ENCODE results near the gene C12orf75. TPM values are rescaled to one million over a fixed set of nuclear protein-coding genes. Genes with fewer than 3 reads are reported as not detected.

The C12orf75 gene
- total and polyA plus RNA-seq, 2 donors (not counting 3 experiments of a cell fraction or from before 2014, with no cell fraction given), result 23.6 to 60.7 TPM

DNA sequence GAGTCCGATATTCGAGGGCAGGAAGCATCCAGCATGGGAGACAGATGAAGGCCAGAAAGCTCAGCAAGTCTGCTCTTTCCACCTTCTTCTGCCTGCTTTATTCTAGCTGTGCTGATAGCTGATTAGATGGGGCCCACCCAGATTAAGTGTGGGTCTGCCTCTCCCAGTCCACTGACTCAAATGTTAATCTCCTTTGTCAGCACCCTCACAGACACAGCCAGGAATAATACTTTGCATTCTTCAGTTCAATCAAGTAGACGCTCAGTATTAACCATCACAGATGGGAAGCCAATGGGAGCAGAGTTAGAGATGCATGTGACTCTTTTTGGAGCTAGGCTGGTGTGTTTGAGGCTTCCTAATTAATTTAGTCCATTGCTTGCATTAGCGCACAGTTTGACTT is 17.0 kb downstream of the C12orf75 start:
- H3K4me3 ChIP-seq (replicated peaks in 1 of 3; ENCODE audit: insufficient read depth in 1 of 3, low read depth in 1 of 3, low read length in 3 of 3), result no peak overlapping the region
- peaks cover 20% of the 10 kb centered on the region for H3K79me2 ChIP-seq (ENCODE audit: control insufficient read depth, insufficient read depth, low read length)
- POLR2A ChIA-PET, result no interaction called here
- H3K36me3 ChIP-seq (ENCODE audit: control insufficient read depth in 2 of 2, extremely low read depth in 1 of 2, insufficient read depth in 2 of 2, low read length in 2 of 2), result peaks cover 0 to 3% of the 10 kb centered on the region in 2 experiments
- no peaks in the 10 kb centered on the region for H3K9me3 ChIP-seq (replicated peaks; ENCODE audit: control insufficient read depth, insufficient read depth, low read length)
- no peaks in the 10 kb centered on the region for H3K27me3 ChIP-seq (ENCODE audit: control insufficient read depth in 2 of 2, insufficient read depth in 2 of 2, low read length in 2 of 2)
- no peak overlapping the region for H3K9ac ChIP-seq (replicated peaks; ENCODE audit: extremely low read depth, insufficient read depth, low read length)
- H4K20me1 ChIP-seq (replicated peaks; ENCODE audit: control insufficient read depth, extremely low read depth, insufficient read depth, low read length), result no peaks in the 10 kb centered on the region
- TF ChIP-seq CTCF (IDR thresholded peaks at IDR 0.05; ENCODE audit: extremely low read depth in 1 of 2, insufficient read depth in 1 of 2, low read depth in 1 of 2, low read length in 2 of 2), result no peak
- TF ChIP-seq FOS (IDR thresholded peaks at IDR 0.05; ENCODE audit: borderline replicate concordance, insufficient read depth, low read length), result no peak
- TF ChIP-seq POLR2A (IDR thresholded peaks at IDR 0.05; ENCODE audit: low read depth, low read length), result no peak
- TF ChIP-seq GATA2 (IDR thresholded peaks at IDR 0.05; ENCODE audit: insufficient read depth, insufficient read length, low read depth, low read length), result no peak
- no peak for TF ChIP-seq POLR2AphosphoS5 (IDR thresholded peaks at IDR 0.05; ENCODE audit: insufficient read depth, low read depth, low read length)
- TF ChIP-seq JUN (IDR thresholded peaks at IDR 0.05; ENCODE audit: borderline replicate concordance, insufficient read depth, insufficient read length, low read depth), result no peak
- TF ChIP-seq MYC (IDR thresholded peaks at IDR 0.05; ENCODE audit: low read depth, low read length), result no peak
- no peak for TF ChIP-seq EZH2 (IDR thresholded peaks at IDR 0.05; ENCODE audit: borderline replicate concordance, low read depth, low read length, severe bottlenecking)
- TF ChIP-seq, protein P1, sequence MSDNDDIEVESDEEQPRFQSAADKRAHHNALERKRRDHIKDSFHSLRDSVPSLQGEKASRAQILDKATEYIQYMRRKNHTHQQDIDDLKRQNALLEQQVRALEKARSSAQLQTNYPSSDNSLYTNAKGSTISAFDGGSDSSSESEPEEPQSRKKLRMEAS (IDR thresholded peaks at IDR 0.05; ENCODE audit: insufficient read depth, insufficient read length), result no peak
- FAIRE-seq (no peak), DNase-seq (ENCODE audit: low read depth, low spot score) (no peak)
- H3K4me1 ChIP-seq (ENCODE audit: control insufficient read depth, extremely low read depth, insufficient read depth, low read length), result peaks cover 2% of the 10 kb centered on the region
- BruUV-seq (replicated peaks), result no TSS peak
- no peak overlapping the region for H3K27ac ChIP-seq (ENCODE audit: insufficient read depth, low read depth, low read length)
- CTCF ChIA-PET, result no interaction called here
- H3K9me1 ChIP-seq (replicated peaks; ENCODE audit: control insufficient read depth, extremely low read depth, insufficient read depth, low read length), result no peaks in the 10 kb centered on the region
- H3K4me2 ChIP-seq (ENCODE audit: insufficient read depth, low read length), result no peak overlapping the region
- dilution Hi-C loops (cut with MboI; ENCODE audit: extremely low pct_ligation_motif_present, low sequenced_read_pairs) (no loop called here), intact Hi-C loops (cut with micrococcal nuclease) (no loop called here)
- H2AFZ ChIP-seq (ENCODE audit: low read depth, low read length), result no peak overlapping the region
